Upper lobe of right lung (tissue), 1 donor: ENCODE data around the gene ARHGEF10L. TPM values are rescaled to one million over a fixed set of nuclear protein-coding genes. Genes with fewer than 3 reads are reported as not detected.

Experiments used
- ATAC-seq: fragments of 200-7000 bp; cut with Tn5 transposase; one replicate; pipeline ENCODE4 v1.9.1; 2020; ENCODE audit warnings: mild to moderate bottlenecking, moderate library complexity
- DNase-seq: peaks from one replicate; pipeline ENCODE4 v3.0.0-alpha.2; 2020
- H3K27ac ChIP-seq: fragments of 200-600 bp; one replicate; pipeline ENCODE4 v1.8.0; 2022
- H3K27me3 ChIP-seq: fragments of 200-600 bp; one replicate; pipeline ENCODE4 v1.8.0; 2022; ENCODE audit warnings: mild to moderate bottlenecking
- H3K36me3 ChIP-seq: fragments of 200-600 bp; one replicate; pipeline ENCODE4 v1.8.0; 2022
- H3K4me1 ChIP-seq: fragments of 200-600 bp; one replicate; pipeline ENCODE4 v1.8.0; 2022
- H3K4me3 ChIP-seq: fragments of 200-600 bp; one replicate; pipeline ENCODE4 v1.8.0; 2022; ENCODE audit warnings: mild to moderate bottlenecking
- H3K9me3 ChIP-seq: fragments of 200-600 bp; one replicate; pipeline ENCODE4 v1.8.0; 2022
- intact Hi-C: fragments of 100-400 bp; cut with DNase I; formaldehyde crosslinking; loops from one replicate; pipeline ENCODE4 v1.11.0; 2022
- total RNA-seq: library from RNA; stranded (reverse); fragmentation: NEBNext Ultra II Directional; extraction: Animal tissue kit (Norgen Biotek cat#: 25700); gene quantifications from one replicate; pipeline ENCODE4 v1.2.1, GENCODE V29; 2021
- TF ChIP-seq, protein P1 (sequence below): fragments of 200-600 bp; IDR thresholded peaks from one replicate; pipeline ENCODE4 v1.8.0; 2022; ENCODE audit warnings: antibody characterized with exemption
- donor health status: DM: no; HTN: yes; CAD: no; lungs with severe emphysema.

The ARHGEF10L gene
- total RNA-seq, 1 donor from 2014 or later = 34.1 TPM

DNA sequence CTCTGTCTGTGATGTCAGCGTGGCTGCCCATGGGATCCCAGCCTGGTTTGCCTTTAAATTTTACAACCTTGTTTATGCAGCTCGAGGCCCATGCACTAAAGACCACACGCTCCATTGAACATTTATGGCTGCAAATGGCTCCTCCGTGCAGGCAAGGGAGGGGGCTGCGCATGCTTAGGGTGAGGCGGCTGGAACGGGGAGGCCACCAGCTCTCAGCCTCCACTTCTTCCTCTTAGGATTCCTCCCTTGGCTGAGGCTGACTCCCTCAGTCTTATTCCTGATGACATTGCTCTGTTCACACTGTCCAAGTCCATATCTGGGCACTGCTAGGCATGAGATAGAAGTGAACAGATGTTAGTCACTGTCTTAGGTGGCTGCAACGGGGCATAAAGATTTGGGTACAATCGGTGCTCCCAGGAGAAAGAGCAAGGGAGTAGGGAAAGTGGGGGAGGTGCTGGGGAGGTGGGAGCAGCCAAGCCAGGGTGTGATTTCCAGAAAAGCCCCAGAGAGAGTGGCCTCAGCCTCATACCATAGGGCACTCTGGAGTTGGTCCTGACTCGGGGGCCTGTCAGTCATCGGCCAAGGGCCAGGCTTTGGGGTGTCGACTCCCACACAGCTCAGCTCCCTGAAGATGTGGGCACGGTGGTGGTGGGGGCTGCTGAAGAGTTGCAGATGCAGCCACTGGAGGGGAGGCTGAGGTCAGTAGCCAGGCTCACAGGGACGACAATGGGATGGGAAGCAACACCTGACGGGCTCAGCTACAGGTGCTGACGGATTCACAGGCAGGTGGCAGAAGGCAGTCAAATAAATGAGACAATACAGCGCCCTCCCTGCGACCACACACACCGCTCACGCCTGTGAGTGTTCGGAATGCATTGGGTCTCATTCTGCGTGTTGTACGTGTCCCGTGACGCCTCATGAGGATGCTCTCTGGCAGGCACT lies 178.4 kb downstream of the ARHGEF10L start:
- ATAC-seq (no peak), DNase-seq (no peak)
- H3K9me3 ChIP-seq = no peaks in the 10 kb centered on the region
- intact Hi-C loops = no loop called here
- H3K4me1 ChIP-seq = no peaks in the 10 kb centered on the region
- no peaks in the 10 kb centered on the region for H3K36me3 ChIP-seq
- no peak overlapping the region for H3K27ac ChIP-seq
- TF ChIP-seq, protein P1, sequence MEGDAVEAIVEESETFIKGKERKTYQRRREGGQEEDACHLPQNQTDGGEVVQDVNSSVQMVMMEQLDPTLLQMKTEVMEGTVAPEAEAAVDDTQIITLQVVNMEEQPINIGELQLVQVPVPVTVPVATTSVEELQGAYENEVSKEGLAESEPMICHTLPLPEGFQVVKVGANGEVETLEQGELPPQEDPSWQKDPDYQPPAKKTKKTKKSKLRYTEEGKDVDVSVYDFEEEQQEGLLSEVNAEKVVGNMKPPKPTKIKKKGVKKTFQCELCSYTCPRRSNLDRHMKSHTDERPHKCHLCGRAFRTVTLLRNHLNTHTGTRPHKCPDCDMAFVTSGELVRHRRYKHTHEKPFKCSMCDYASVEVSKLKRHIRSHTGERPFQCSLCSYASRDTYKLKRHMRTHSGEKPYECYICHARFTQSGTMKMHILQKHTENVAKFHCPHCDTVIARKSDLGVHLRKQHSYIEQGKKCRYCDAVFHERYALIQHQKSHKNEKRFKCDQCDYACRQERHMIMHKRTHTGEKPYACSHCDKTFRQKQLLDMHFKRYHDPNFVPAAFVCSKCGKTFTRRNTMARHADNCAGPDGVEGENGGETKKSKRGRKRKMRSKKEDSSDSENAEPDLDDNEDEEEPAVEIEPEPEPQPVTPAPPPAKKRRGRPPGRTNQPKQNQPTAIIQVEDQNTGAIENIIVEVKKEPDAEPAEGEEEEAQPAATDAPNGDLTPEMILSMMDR = no peak
- H3K27me3 ChIP-seq = no peaks in the 10 kb centered on the region
- no peak overlapping the region for H3K4me3 ChIP-seq

DNA sequence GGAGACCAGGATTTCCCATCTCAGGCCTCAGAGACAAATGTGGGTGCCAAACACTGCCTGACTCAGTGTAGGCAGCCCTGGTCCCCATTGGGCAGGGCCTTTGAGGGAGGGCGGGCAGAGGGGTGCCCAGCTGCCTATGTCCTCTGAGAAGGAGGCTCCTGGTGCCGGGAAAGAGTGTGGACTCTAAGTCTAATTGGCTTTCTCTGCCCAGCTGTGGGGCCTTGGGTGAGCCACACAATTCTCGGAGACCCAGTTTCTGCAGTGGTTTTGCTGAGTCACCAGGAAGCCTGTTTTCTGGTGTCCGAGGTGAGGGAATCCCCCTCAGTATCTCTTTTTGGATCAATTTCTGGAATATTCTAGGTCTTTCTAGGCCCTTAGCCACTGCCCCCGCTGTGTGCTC lies 180.4 kb downstream of the ARHGEF10L start:
- Histone ChIP-seq H3K27me3 (no peaks in the 10 kb centered on the region), H3K4me1 (no peaks in the 10 kb centered on the region), H3K9me3 (no peaks in the 10 kb centered on the region), H3K36me3 (no peaks in the 10 kb centered on the region), H3K27ac (no peak overlapping the region), H3K4me3 (no peak overlapping the region)
- TF ChIP-seq, protein P1 = no peak
- ATAC-seq (no peak), DNase-seq (no peak)
- intact Hi-C loops = no loop called here

- Histone ChIP-seq H3K4me1 (no peaks in the 10 kb centered on the region), H3K27me3 (no peaks in the 10 kb centered on the region), H3K9me3 (no peaks in the 10 kb centered on the region), H3K36me3 (no peaks in the 10 kb centered on the region), H3K27ac (no peak overlapping the region), H3K4me3 (no peak overlapping the region)
- DNase-seq = no peak
- no peak for ATAC-seq
- TF ChIP-seq, protein P1 = no peak
- intact Hi-C loops = no loop called here
Measured at GRCh38 chr1:17721444-17721843, 181.9 kb downstream of the ARHGEF10L start.

GRCh38 chr1:17723684-17724083 lies 184.2 kb downstream of the ARHGEF10L start:
- H3K27me3 ChIP-seq = no peaks in the 10 kb centered on the region
- no peaks in the 10 kb centered on the region for H3K36me3 ChIP-seq
- H3K4me1 ChIP-seq = no peaks in the 10 kb centered on the region
- no peak overlapping the region for H3K4me3 ChIP-seq
- no peak overlapping the region for H3K27ac ChIP-seq
- ATAC-seq (no peak), DNase-seq (no peak)
- TF ChIP-seq, protein P1 = no peak
- intact Hi-C loops = no loop called here
- H3K9me3 ChIP-seq = no peaks in the 10 kb centered on the region

DNA sequence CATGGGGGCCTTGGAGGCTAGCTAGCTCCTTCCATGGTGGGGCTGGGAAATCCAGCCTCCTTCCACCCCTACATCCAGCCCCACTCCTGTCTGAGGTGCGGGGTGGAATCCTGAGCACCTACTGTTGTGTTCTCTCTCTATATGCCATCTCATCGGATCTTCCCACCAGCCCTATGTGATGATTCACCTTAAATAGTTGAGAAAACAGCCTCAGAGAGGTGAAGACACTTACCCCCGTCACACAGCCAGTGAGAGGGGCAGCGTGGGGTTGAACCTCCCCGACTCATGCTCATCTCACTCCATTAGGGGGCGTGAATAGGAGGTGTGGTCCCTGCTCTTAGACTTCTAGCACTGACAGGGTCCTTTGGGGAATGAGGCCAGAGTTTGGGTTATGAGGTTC lies 184.7 kb downstream of the ARHGEF10L start:
- no peak for ATAC-seq
- intact Hi-C loops = no loop called here
- DNase-seq = no peak
- Histone ChIP-seq H3K27me3 (no peaks in the 10 kb centered on the region), H3K4me1 (no peaks in the 10 kb centered on the region), H3K9me3 (no peaks in the 10 kb centered on the region), H3K27ac (no peak overlapping the region), H3K4me3 (no peak overlapping the region), H3K36me3 (no peaks in the 10 kb centered on the region)
- TF ChIP-seq, protein P1 = no peak
